GM12801 (cell line): Measurements from ENCODE around the gene EIPR1.

Experiments
- TF ChIP-seq, protein P1 (sequence below): IDR thresholded peaks from one replicate; pipeline ENCODE4 v1.5.1; 2011; ENCODE audit warnings: control low read depth; ENCODE audit not compliant: insufficient read length; ENCODE audit errors: extremely low read depth

Gene EIPR1

DNA sequence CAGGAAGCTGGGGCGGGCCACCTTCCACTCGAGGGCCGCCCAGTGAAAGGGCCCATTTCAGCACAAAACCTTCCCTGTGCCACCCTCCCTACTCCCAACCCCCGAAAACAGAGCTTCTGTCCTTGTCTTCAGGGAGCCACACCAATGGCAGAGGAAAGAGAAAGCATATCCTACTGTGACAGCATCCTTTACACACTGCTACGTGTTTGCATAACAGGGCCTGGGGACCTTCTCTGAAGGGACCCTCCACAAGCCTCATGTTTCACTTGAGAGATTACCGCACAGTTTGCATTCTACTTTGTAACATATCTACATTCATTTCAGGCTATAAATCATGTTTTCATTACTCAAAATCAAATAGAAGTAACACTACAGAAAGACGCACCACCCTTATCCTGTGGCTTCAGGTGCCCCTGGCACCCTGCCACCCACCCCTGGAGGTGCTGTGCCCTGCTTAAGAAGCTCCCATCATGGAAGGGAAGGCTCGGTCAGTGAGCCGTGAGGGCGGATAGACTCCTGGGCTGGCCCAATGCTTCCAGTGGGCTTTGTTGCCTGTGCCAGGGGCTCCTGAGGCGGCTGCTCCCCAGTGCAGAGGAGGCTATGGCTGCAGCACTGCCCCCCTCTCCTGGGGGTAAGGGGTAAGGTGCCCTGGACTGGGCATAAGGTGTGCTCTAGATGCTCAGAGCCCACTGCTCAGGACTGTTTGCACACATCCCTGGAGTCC, 52.0 kb downstream of the EIPR1 start:
- TF ChIP-seq, protein P1, sequence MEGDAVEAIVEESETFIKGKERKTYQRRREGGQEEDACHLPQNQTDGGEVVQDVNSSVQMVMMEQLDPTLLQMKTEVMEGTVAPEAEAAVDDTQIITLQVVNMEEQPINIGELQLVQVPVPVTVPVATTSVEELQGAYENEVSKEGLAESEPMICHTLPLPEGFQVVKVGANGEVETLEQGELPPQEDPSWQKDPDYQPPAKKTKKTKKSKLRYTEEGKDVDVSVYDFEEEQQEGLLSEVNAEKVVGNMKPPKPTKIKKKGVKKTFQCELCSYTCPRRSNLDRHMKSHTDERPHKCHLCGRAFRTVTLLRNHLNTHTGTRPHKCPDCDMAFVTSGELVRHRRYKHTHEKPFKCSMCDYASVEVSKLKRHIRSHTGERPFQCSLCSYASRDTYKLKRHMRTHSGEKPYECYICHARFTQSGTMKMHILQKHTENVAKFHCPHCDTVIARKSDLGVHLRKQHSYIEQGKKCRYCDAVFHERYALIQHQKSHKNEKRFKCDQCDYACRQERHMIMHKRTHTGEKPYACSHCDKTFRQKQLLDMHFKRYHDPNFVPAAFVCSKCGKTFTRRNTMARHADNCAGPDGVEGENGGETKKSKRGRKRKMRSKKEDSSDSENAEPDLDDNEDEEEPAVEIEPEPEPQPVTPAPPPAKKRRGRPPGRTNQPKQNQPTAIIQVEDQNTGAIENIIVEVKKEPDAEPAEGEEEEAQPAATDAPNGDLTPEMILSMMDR, result no peak

DNA sequence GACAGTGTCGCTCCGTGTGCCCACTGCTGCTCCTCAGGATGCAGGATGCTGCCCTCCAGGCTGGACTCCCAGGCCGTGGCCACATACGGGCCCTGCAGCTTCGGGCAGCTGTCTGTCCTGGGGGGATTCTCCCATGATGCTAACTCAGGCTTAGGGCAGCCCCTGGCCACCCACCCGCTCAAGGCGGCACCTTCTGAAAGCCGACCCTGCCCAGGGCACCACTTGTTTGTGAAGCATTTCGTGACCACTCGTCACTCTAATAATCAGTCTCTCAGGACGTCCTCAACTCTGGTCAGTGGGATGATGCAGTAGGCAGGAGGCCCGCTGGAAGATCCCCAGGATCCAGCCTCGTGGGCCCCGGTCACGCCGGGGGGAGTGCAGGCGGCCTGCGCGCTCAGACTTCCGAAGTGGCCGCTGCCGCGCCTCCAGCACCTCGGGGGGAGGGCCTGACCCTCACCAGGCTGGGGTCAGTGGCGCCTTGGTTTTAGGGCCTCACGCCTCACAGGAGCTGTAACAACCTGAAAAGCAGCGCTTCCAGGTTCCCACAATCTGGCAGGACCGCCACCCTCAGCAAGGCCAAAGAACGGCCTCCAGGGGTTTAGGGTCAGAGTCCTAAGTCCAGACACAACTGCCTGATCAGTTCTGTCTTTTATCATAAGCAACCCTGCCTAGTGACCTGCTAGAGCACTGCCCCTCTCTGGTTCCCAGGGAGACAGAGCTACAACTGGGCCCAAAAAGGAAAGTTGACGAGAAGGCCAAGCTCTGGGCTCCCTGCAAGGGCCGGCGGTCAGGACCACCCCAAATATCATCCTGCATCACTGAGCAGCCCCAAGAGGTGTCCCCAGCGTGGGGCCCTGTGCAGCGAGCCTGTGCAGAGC, 53.0 kb downstream of the EIPR1 start:
- TF ChIP-seq, protein P1, result no peak

DNA sequence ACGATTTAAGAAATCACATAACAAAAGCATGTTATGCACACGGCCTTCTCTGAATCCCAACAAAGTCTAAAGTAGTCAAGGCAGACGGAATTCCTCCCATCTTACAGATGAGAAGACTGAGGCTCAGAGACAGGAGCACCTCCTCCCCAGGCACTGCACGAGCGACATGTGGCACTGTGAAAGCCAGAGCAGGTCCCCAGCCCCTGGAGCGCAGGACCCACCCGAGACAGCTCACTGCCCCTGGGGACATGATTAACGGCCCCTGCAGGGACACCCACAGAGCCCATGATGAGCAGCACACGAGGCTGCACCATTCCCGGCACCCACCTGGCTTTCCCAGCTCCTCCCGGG, 53.6 kb downstream of the EIPR1 start:
- TF ChIP-seq, protein P1, result no peak

DNA sequence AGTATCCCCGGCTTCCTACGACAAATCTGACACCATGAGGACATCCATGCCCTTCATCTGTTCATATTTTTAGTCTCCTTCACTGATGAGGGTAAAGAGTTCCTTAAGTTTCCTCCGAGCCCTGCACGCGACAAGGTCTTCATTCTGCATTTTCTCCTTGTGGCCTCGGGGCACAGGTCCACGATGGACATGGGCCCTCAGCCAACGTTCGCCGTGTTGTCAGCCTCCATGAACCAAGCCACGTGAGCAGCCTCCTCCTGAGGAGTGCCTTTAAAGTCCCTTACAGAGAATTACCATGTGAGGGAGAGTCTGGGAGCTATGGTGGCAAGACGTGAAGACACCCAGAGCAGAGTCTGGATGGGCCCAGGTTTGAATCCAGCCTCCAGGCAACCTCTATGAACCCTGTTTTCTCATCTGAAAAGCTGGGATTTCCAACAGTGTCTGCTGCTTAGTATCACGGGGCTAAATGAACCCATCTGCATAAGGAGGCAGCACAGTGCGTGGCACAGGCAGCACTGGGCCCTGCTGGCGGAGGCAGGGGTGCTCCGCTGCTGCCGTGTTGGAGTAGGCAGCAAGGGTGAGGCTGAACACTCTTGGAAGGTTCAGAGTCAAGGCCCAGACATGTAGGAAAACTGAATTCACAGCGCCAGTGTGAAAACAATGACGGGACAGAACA, 54.1 kb downstream of the EIPR1 start:
- TF ChIP-seq, protein P1, result no peak

DNA sequence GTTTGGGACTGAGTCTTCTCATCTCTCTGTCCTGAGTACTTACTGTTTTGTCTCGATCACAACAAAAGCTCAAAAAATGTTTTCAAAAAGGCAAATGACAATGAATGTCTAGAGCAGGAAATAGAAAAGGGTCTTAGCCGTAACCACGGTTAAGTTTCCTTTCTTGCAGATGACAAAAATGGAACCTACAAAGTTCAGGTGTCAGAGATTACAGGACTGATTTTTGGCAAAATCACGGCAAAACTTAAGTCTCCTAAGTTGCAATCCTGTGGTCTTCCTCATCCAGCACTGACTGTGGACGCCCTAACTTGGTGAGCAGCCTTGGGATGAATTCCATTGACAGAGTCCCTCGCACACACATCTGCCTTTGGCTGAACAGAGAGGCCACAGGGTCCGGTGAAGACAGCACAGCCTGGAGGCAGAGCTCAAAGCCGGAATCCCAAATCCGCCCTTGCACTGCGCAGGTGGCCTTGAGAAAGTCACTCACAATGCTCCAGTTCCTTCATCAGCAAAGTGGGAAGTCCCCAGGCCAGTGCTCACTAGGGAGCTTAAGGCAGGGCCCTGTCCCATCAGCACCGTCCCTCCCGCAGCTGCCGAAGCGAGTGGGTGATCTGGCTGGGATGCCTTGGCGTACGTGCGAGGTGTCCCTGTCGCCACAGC, 55.2 kb downstream of the EIPR1 start:
- TF ChIP-seq, protein P1, result no peak

DNA sequence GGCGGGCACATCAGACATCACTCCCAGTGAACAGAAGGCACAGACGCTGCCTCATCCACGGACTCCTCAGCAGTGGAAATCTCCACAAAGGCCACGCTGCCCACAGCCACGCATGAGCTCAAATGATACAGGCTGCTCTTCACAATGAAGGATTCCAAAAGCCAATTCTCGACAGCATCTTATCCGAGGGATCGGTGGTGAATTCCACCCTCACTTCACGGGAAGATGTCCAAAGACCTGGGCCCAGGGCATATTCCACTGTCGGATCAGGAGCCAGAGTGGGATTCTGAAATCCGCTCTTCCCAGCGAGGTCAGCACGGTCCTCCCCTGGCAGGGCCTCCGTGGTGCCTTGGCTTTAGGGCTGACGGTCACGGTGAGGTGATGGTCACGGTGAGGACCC, 55.8 kb downstream of the EIPR1 start:
- TF ChIP-seq, protein P1, result no peak
